ENCODE measurements around the gene MCU.
A peak's percentile ranks its signal among the peaks of the same experiment; 100 is the strongest.

The MCU gene

GRCh38 chr10:72890086-72890485 lies 198.1 kb downstream of the MCU start:
- H3K9ac ChIP-seq (ENCODE audit: low read length): no peak overlapping the region
- no peaks in the 10 kb centered on the region for H3K4me1 ChIP-seq (ENCODE audit: control insufficient read depth, insufficient read depth, low read depth, low read length)
- H4K8ac ChIP-seq (ENCODE audit: low read length): no peak overlapping the region
- H2AK5ac ChIP-seq (ENCODE audit: low read length, severe bottlenecking): no peak overlapping the region
- no peaks in the 10 kb centered on the region for H3K27me3 ChIP-seq (ENCODE audit: control insufficient read depth in 1 of 2, insufficient read depth in 1 of 2, low read length in 2 of 2)
- no peak overlapping the region for H2BK5ac ChIP-seq (ENCODE audit: low read depth, low read length, poor library complexity, severe bottlenecking)
- no peak for DNase-seq
- no peak overlapping the region for H3K4me3 ChIP-seq (ENCODE audit: insufficient read depth in 1 of 2, low read depth in 1 of 2, low read length in 2 of 2)
- H2BK12ac ChIP-seq (ENCODE audit: low read length in 2 of 2): no peak overlapping the region
- peaks cover 5 to 39% of the 10 kb centered on the region in 2 experiments for H3K36me3 ChIP-seq (ENCODE audit: control insufficient read depth in 1 of 2, insufficient read depth in 2 of 2, low read depth in 1 of 2, low read length in 2 of 2)
- no peak overlapping the region for H3K18ac ChIP-seq (ENCODE audit: low read depth in 1 of 2, low read length in 2 of 2)
- H3K27ac ChIP-seq (ENCODE audit: low read length, poor library complexity, severe bottlenecking): no peak overlapping the region
- no peak overlapping the region for H2AFZ ChIP-seq (ENCODE audit: low read depth, low read length)
- H3K79me1 ChIP-seq (replicated peaks; ENCODE audit: low read length, poor library complexity, severe bottlenecking): no peaks in the 10 kb centered on the region
- H3K14ac ChIP-seq (ENCODE audit: low read length in 2 of 2): no peak overlapping the region
- H3K9me3 ChIP-seq (ENCODE audit: control insufficient read depth, low read length): no peaks in the 10 kb centered on the region
- H3K4ac ChIP-seq (ENCODE audit: low read depth in 1 of 2, low read length in 2 of 2): no peak overlapping the region
- H4K91ac ChIP-seq (ENCODE audit: low read length): no peak overlapping the region
- H3K4me2 ChIP-seq (ENCODE audit: low read length, poor library complexity, severe bottlenecking): no peak overlapping the region
- no peak overlapping the region for H2BK120ac ChIP-seq (ENCODE audit: low read depth, low read length)
- no peak overlapping the region for H3K23ac ChIP-seq (ENCODE audit: low read length in 2 of 2)
- H2BK15ac ChIP-seq (ENCODE audit: low read depth, poor library complexity, severe bottlenecking): no peak overlapping the region
- WGBS: 100% methylated on average over 2 of the region's 2 CpGs

GRCh38 chr10:72893136-72893798 lies 201.3 kb downstream of the MCU start, which contains the start of gene OIT3:
TSS of gene OIT3 (plus strand) at chr10:72893739. CDS start at chr10:72893799, 60 bp downstream.
- no peak within 1 kb of the TSS for H3K18ac ChIP-seq (ENCODE audit: low read depth in 1 of 2, low read length in 2 of 2)
- H2AFZ ChIP-seq (ENCODE audit: low read depth, low read length): no peak within 1 kb of the TSS
- no peak for DNase-seq
- H3K14ac ChIP-seq (ENCODE audit: low read length in 2 of 2): no peak within 1 kb of the TSS
- H3K9ac ChIP-seq (ENCODE audit: low read length): no peak within 1 kb of the TSS
- H3K79me1 ChIP-seq (replicated peaks; ENCODE audit: low read length, poor library complexity, severe bottlenecking): no peaks in the 10 kb centered on the region
- no peak within 1 kb of the TSS for H2BK15ac ChIP-seq (ENCODE audit: low read depth, poor library complexity, severe bottlenecking)
- H2BK120ac ChIP-seq (ENCODE audit: low read depth, low read length): no peak within 1 kb of the TSS
- H2AK5ac ChIP-seq (ENCODE audit: low read length, severe bottlenecking): no peak within 1 kb of the TSS
- H3K23ac ChIP-seq (ENCODE audit: low read length in 2 of 2): no peak within 1 kb of the TSS
- no peak within 1 kb of the TSS for H4K91ac ChIP-seq (ENCODE audit: low read length)
- H3K36me3 ChIP-seq (ENCODE audit: control insufficient read depth in 1 of 2, insufficient read depth in 2 of 2, low read depth in 1 of 2, low read length in 2 of 2): peaks cover 0 to 9% of the 10 kb centered on the region in 2 experiments
- no peaks in the 10 kb centered on the region for H3K9me3 ChIP-seq (ENCODE audit: control insufficient read depth, low read length)
- H3K4me1 ChIP-seq (ENCODE audit: control insufficient read depth, insufficient read depth, low read depth, low read length): no peaks in the 10 kb centered on the region
- H3K4ac ChIP-seq (ENCODE audit: low read depth in 1 of 2, low read length in 2 of 2): no peak within 1 kb of the TSS
- no peak within 1 kb of the TSS for H3K4me3 ChIP-seq (ENCODE audit: insufficient read depth in 1 of 2, low read depth in 1 of 2, low read length in 2 of 2)
- H2BK5ac ChIP-seq (ENCODE audit: low read depth, low read length, poor library complexity, severe bottlenecking): no peak within 1 kb of the TSS
- WGBS: 92% methylated on average over 4 of the region's 4 CpGs
- H3K27ac ChIP-seq (ENCODE audit: low read length, poor library complexity, severe bottlenecking): no peak within 1 kb of the TSS
- H4K8ac ChIP-seq (ENCODE audit: low read length): no peak within 1 kb of the TSS
- no peak within 1 kb of the TSS for H3K4me2 ChIP-seq (ENCODE audit: low read length, poor library complexity, severe bottlenecking)
- no peak within 1 kb of the TSS for H2BK12ac ChIP-seq (ENCODE audit: low read length in 2 of 2)
- no peaks in the 10 kb centered on the region for H3K27me3 ChIP-seq (ENCODE audit: control insufficient read depth in 1 of 2, insufficient read depth in 1 of 2, low read length in 2 of 2)

GRCh38 chr10:72895236-72895850 lies 203.4 kb downstream of the MCU start:
- Histone ChIP-seq H3K4me2 (ENCODE audit: low read length, poor library complexity, severe bottlenecking) (no peak overlapping the region), H2BK12ac (ENCODE audit: low read length in 2 of 2) (no peak overlapping the region), H3K4me1 (ENCODE audit: control insufficient read depth, insufficient read depth, low read depth, low read length) (no peaks in the 10 kb centered on the region), H4K91ac (ENCODE audit: low read length) (no peak overlapping the region), H3K9me3 (ENCODE audit: control insufficient read depth, low read length) (no peaks in the 10 kb centered on the region), H3K36me3 (ENCODE audit: control insufficient read depth in 1 of 2, insufficient read depth in 2 of 2, low read depth in 1 of 2, low read length in 2 of 2) (no peaks in the 10 kb centered on the region), H2BK120ac (ENCODE audit: low read depth, low read length) (no peak overlapping the region), H3K79me1 (replicated peaks; ENCODE audit: low read length, poor library complexity, severe bottlenecking) (no peaks in the 10 kb centered on the region), H4K8ac (ENCODE audit: low read length) (no peak overlapping the region), H2AFZ (ENCODE audit: low read depth, low read length) (no peak overlapping the region), H3K4ac (ENCODE audit: low read depth in 1 of 2, low read length in 2 of 2) (no peak overlapping the region), H3K23ac (ENCODE audit: low read length in 2 of 2) (no peak overlapping the region), H3K9ac (ENCODE audit: low read length) (no peak overlapping the region), H3K4me3 (ENCODE audit: insufficient read depth in 1 of 2, low read depth in 1 of 2, low read length in 2 of 2) (no peak overlapping the region), H3K27me3 (ENCODE audit: control insufficient read depth in 1 of 2, insufficient read depth in 1 of 2, low read length in 2 of 2) (no peaks in the 10 kb centered on the region), H3K18ac (ENCODE audit: low read depth in 1 of 2, low read length in 2 of 2) (no peak overlapping the region), H3K27ac (ENCODE audit: low read length, poor library complexity, severe bottlenecking) (no peak overlapping the region), H2BK15ac (ENCODE audit: low read depth, poor library complexity, severe bottlenecking) (no peak overlapping the region), H3K14ac (ENCODE audit: low read length in 2 of 2) (no peak overlapping the region), H2AK5ac (ENCODE audit: low read length, severe bottlenecking) (no peak overlapping the region), H2BK5ac (ENCODE audit: low read depth, low read length, poor library complexity, severe bottlenecking) (no peak overlapping the region)
- 88% methylated on average over 10 of the region's 11 CpGs for WGBS
- DNase-seq: no peak

GRCh38 chr10:72898616-72899015 lies 206.7 kb downstream of the MCU start:
- H3K9ac ChIP-seq (ENCODE audit: low read length): no peak overlapping the region

More at GRCh38 chr10:72898616-72899015, 206.7 kb downstream of the MCU start:
- Histone ChIP-seq H3K4ac (ENCODE audit: low read depth in 1 of 2, low read length in 2 of 2) (no peak overlapping the region), H2BK120ac (ENCODE audit: low read depth, low read length) (no peak overlapping the region), H3K79me1 (replicated peaks; ENCODE audit: low read length, poor library complexity, severe bottlenecking) (no peaks in the 10 kb centered on the region), H2BK15ac (ENCODE audit: low read depth, poor library complexity, severe bottlenecking) (no peak overlapping the region), H2BK5ac (ENCODE audit: low read depth, low read length, poor library complexity, severe bottlenecking) (no peak overlapping the region), H3K9me3 (ENCODE audit: control insufficient read depth, low read length) (no peaks in the 10 kb centered on the region), H2AFZ (ENCODE audit: low read depth, low read length) (no peak overlapping the region), H3K4me1 (ENCODE audit: control insufficient read depth, insufficient read depth, low read depth, low read length) (no peaks in the 10 kb centered on the region), H3K27me3 (ENCODE audit: control insufficient read depth in 1 of 2, insufficient read depth in 1 of 2, low read length in 2 of 2) (no peaks in the 10 kb centered on the region), H3K27ac (ENCODE audit: low read length, poor library complexity, severe bottlenecking) (no peak overlapping the region), H3K4me3 (ENCODE audit: insufficient read depth in 1 of 2, low read depth in 1 of 2, low read length in 2 of 2) (no peak overlapping the region), H3K4me2 (ENCODE audit: low read length, poor library complexity, severe bottlenecking) (no peak overlapping the region), H3K18ac (ENCODE audit: low read depth in 1 of 2, low read length in 2 of 2) (no peak overlapping the region), H3K14ac (ENCODE audit: low read length in 2 of 2) (peak overlapping the region in 1 of 2 experiments; percentile 18), H3K23ac (ENCODE audit: low read length in 2 of 2) (no peak overlapping the region), H2BK12ac (ENCODE audit: low read length in 2 of 2) (no peak overlapping the region), H2AK5ac (ENCODE audit: low read length, severe bottlenecking) (no peak overlapping the region), H4K91ac (ENCODE audit: low read length) (no peak overlapping the region), H4K8ac (ENCODE audit: low read length) (no peak overlapping the region), H3K36me3 (ENCODE audit: control insufficient read depth in 1 of 2, insufficient read depth in 2 of 2, low read depth in 1 of 2, low read length in 2 of 2) (no peaks in the 10 kb centered on the region)
- DNase-seq: no peak
- 93% methylated on average over 10 of the region's 10 CpGs for WGBS

Data from mesenchymal stem cell (in vitro differentiated cells and primary cell).